Activated CD4-positive, alpha-beta T cell treated with anti-CD3 and anti-CD28 coated beads for 48 hours (primary cell): ENCODE measurements around the gene COL9A3.

Source experiments
- DNase-seq: peaks from one replicate; pipeline ENCODE4 v3.0.0-alpha.2; 2020

COL9A3 gene

GRCh38 chr20:62816884-62817873 is at the start of gene COL9A3:
Gene COL9A3, plus strand, starts transcription at chr20:62817050. Its CDS starts 15 bp downstream, at chr20:62817065.
- DNase-seq: no peak

GRCh38 chr20:62768234-62768546 is 48.7 kb upstream of the COL9A3 start:
- no peak for DNase-seq

GRCh38 chr20:62768551-62769287 is 48.1 kb upstream of the COL9A3 start:
- DNase-seq: no peak

GRCh38 chr20:62769346-62770071 is 47.3 kb upstream of the COL9A3 start:
- no peak for DNase-seq

GRCh38 chr20:62770111-62770910 is 46.5 kb upstream of the COL9A3 start:
- no peak for DNase-seq

- no peak for DNase-seq
Measured at GRCh38 chr20:62770916-62771315, 45.9 kb upstream of the COL9A3 start.

GRCh38 chr20:62771396-62772102 is 45.3 kb upstream of the COL9A3 start:
- no peak for DNase-seq

- no peak for DNase-seq
Measured at GRCh38 chr20:62772103-62772611, 44.7 kb upstream of the COL9A3 start.

- no peak for DNase-seq
Measured at GRCh38 chr20:62772619-62772989, 44.2 kb upstream of the COL9A3 start.

- DNase-seq: no peak
Measured at GRCh38 chr20:62772990-62773844, 43.6 kb upstream of the COL9A3 start.

- peak; percentile 20 for DNase-seq
Measured at GRCh38 chr20:62773845-62774714, 42.8 kb upstream of the COL9A3 start.

- peak; percentile 43 for DNase-seq
Measured at GRCh38 chr20:62774762-62775161, 42.1 kb upstream of the COL9A3 start.

- DNase-seq: no peak
Measured at GRCh38 chr20:62775206-62775605, 41.6 kb upstream of the COL9A3 start.

GRCh38 chr20:62776035-62776691 is 40.7 kb upstream of the COL9A3 start:
- DNase-seq: no peak

- peak; percentile 72 for DNase-seq
Measured at GRCh38 chr20:62776692-62777527, 39.9 kb upstream of the COL9A3 start.

GRCh38 chr20:62777528-62777830 is 39.4 kb upstream of the COL9A3 start:
- DNase-seq: no peak

- DNase-seq: no peak
Measured at GRCh38 chr20:62778058-62778457, 38.8 kb upstream of the COL9A3 start.
